Ovary (tissue), 9 donors: Measurements from ENCODE around the gene MFAP5. TPM values are rescaled to one million over a fixed set of nuclear protein-coding genes. Genes with fewer than 3 reads are reported as not detected.

Experiments used
- DNase-seq, 5 donors: peaks; one replicate each; pipeline ENCODE4 v3.0.0-alpha.2; 2019 to 2020
- H3K27ac ChIP-seq, 2 donors: fragments of 200-600 bp; one replicate each; pipeline versions ENCODE4 v1.5.1 to v1.8.0; 2019 to 2022
- H3K27me3 ChIP-seq: fragments of 200-600 bp; one replicate; pipeline ENCODE4 v1.8.0; 2022
- H3K36me3 ChIP-seq: fragments of 200-600 bp; sonication (generic); one replicate; pipeline ENCODE4 v1.5.1; 2019
- H3K4me1 ChIP-seq: one replicate; pipeline ENCODE4 v1.8.1; 2013; ENCODE audit warnings: mild to moderate bottlenecking, moderate library complexity; ENCODE audit not compliant: insufficient read depth
- H3K4me3 ChIP-seq: fragments of 200-600 bp; sonication (generic); one replicate; pipeline ENCODE4 v1.5.1; 2017
- H3K9me3 ChIP-seq, 2 donors: fragments of 200-600 bp in 1 of 2; sonication (generic) in 1 of 2; one replicate each; pipeline versions ENCODE4 v1.5.1 to v1.8.1; 2013 to 2019; ENCODE audit warnings: mild to moderate bottlenecking in 1 of 2, moderate library complexity in 1 of 2
- EP300 ChIP-seq: sonication (generic); formaldehyde crosslinking; IDR thresholded peaks from one replicate; pipeline ENCODE4 v1.6.1; 2017; ENCODE audit warnings: antibody characterized with exemption
- POLR2A ChIP-seq: fragments of 450-650 bp; IDR thresholded peaks from one replicate; pipeline ENCODE4 v1.6.1; 2017; ENCODE audit warnings: antibody characterized with exemption, mild to moderate bottlenecking, moderate library complexity
- WGBS, 3 donors: extraction: QIAGEN DNeasy Blood & Tissue Kit in 1 of 3; methylation state at CpG; one replicate each; pipeline versions ENCODE4 v1.1.5 to v1.1.7; 2013 to 2017; 5-methylcytosine and 5-hydroxymethylcytosine counted together
- intact Hi-C, 4 donors: fragments of 100-400 bp; cut with DNase I; formaldehyde crosslinking; loops; one replicate each; pipeline versions ENCODE4 v1.11.0 to v1.15.1; 2022 to 2023
- polyA plus RNA-seq, 2 donors: library from polyadenylated mRNA; stranded (reverse); fragments of 200-250 nt in 1 of 2; fragments of 350-450 nt in 1 of 2; fragmentation: Illumina TruSeq in 1 of 2; extraction: RNeasy Lipid Tissue Mini Kit (QIAGEN cat#74804) in 1 of 2; gene quantifications; one replicate each; pipeline ENCODE4 v1.2.3, GENCODE V29; 2013 to 2014
- total RNA-seq, 7 donors: library from RNA; depleted of rRNA in 2 of 7; stranded (reverse); fragments of >200 nt in 2 of 7; fragmentation: NEBNext Ultra II Directional in 3 of 7; extraction: Animal tissue kit (Norgen Biotek cat#: 25700) in 3 of 7; gene quantifications; one replicate each; pipeline versions ENCODE4 v1.1.0 to v1.2.4, GENCODE V29; 2016 to 2023
- TF ChIP-seq, protein P1 (sequence below), 3 donors: fragments of 450-650 bp in 2 of 3; fragments of 200-600 bp in 1 of 3; IDR thresholded peaks; one replicate each; pipeline versions ENCODE4 v1.5.1 to v1.8.0; 2016 to 2022; ENCODE audit warnings: antibody characterized with exemption in 3 of 3, mild to moderate bottlenecking in 1 of 3
- donor health status: DM: no; HTN: no; CAD: no; lungs with moderate emphysema.
- donor health status: DM: no; HTN: no; CAD: no.
- donor health status: Bipolar disorder and iron deficiency.
- donor health status: DM: yes; HTN: yes; CAD: no.
- donor health status: DM: no; HTN: no; CAD: no.
- donor health status: DM: yes; HTN: yes; CAD: no.

Gene MFAP5
- total and polyA plus RNA-seq, 9 donors, result 0.35 to 106 (median 0.72) TPM; not detected in 2

DNA sequence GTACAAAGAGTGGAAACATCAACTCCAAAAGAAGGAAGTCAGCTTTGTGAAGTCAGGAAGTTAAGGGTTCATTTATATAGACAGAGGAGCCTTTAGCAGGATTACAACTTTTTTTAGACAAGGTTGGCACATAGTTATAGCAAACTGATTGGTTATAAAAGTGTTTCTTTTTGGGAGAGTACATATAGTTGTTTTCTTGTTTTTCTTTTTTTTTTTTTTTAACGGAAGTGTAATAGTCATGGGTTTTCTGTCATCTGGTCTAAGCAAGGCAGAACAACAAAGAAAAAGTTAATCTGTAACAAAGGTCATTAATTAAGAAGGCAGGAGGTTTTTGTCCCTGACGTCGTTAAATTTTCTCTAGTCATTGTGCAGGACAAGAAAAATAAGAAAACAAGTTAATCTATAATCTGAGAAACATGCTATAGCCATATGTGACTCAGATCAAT is 13.0 kb upstream of the MFAP5 start:
- H3K4me1 ChIP-seq, result no peaks in the 10 kb centered on the region
- H3K27me3 ChIP-seq, result no peaks in the 10 kb centered on the region
- 6 to 33% (median 16%) methylated on average over 3 of the region's 3 CpGs for WGBS, 3 donors
- no peak for DNase-seq
- TF ChIP-seq, protein P1, sequence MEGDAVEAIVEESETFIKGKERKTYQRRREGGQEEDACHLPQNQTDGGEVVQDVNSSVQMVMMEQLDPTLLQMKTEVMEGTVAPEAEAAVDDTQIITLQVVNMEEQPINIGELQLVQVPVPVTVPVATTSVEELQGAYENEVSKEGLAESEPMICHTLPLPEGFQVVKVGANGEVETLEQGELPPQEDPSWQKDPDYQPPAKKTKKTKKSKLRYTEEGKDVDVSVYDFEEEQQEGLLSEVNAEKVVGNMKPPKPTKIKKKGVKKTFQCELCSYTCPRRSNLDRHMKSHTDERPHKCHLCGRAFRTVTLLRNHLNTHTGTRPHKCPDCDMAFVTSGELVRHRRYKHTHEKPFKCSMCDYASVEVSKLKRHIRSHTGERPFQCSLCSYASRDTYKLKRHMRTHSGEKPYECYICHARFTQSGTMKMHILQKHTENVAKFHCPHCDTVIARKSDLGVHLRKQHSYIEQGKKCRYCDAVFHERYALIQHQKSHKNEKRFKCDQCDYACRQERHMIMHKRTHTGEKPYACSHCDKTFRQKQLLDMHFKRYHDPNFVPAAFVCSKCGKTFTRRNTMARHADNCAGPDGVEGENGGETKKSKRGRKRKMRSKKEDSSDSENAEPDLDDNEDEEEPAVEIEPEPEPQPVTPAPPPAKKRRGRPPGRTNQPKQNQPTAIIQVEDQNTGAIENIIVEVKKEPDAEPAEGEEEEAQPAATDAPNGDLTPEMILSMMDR (IDR thresholded peaks at IDR 0.05), result no peak
- TF ChIP-seq EP300 (no peak), POLR2A (no peak)
- no peak overlapping the region for H3K4me3 ChIP-seq
- no peaks in the 10 kb centered on the region for H3K9me3 ChIP-seq
- H3K27ac ChIP-seq, result no peak overlapping the region
- intact Hi-C loops, result loop anchor here in 3 of 4 donors (5.0 to 10.0 kb wide), 3 partner anchors 149 to 369 kb away; partner anchors contain the start of gene A2ML1 (in 1 of the 3)
- H3K36me3 ChIP-seq, result no peaks in the 10 kb centered on the region

DNA sequence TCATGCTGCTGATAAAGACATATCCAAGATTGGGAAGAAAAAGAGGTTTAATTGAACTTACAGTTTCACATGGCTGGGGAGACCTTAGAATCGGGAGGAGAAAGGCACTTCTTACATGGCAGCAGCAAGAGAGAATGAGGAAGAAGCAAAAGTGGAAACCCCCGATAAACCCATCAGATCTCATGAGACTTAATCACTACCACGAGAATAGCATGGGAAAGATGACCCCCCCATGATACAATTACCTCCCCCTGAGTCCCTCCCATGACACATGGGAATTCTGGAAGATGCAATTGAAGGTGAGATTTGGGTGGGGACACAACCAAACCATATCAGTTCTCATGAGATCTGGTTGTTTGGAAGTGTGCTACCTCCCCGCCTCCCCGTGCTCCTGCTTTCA is 9.8 kb upstream of the MFAP5 start:
- H3K36me3 ChIP-seq, result no peaks in the 10 kb centered on the region
- no peaks in the 10 kb centered on the region for H3K27me3 ChIP-seq
- 86 to 96% (median 89%) methylated on average over 5 of the region's 5 CpGs for whole genome bisulfite sequencing, 3 donors
- TF ChIP-seq POLR2A (no peak), EP300 (no peak)
- DNase-seq, result no peak
- intact Hi-C loops, result loop anchor here in 2 of 4 donors (10.0 kb wide), 2 partner anchors 152 to 372 kb away; partner anchors contain the start of gene A2ML1 (in 1 of the 2)
- no peak overlapping the region for H3K4me3 ChIP-seq
- no peaks in the 10 kb centered on the region for H3K9me3 ChIP-seq
- no peaks in the 10 kb centered on the region for H3K4me1 ChIP-seq
- H3K27ac ChIP-seq, result no peak overlapping the region

DNA sequence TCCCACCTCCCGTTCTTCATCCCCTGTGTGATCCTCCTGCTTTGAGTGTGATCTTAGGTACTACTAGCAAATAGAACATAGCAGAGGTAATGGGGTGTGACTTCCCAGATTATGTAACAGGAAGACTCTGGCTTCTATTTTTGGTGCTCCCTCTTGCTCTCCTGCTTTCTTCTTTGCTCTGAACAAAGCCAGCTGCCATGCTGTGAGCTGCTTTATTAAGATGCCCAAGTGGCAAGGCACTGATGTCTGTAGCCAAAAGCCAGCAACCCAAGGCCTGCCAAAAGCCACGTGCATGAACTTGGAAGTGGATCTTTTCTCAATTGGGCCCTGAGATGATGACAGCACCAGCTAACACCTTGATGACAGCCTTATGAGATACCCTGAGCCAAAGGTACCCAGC is 5.8 kb upstream of the MFAP5 start:
- H3K27ac ChIP-seq, result no peak overlapping the region
- WGBS, 3 donors, result 71 to 77% (median 76%) methylated on average over 2 of the region's 2 CpGs
- no peaks in the 10 kb centered on the region for H3K36me3 ChIP-seq
- no peaks in the 10 kb centered on the region for H3K4me1 ChIP-seq
- no peak overlapping the region for H3K4me3 ChIP-seq
- intact Hi-C loops, result no loop called here
- H3K9me3 ChIP-seq, result no peaks in the 10 kb centered on the region
- TF ChIP-seq EP300, result no peak
- TF ChIP-seq, protein P1 (IDR thresholded peaks at IDR 0.05), result no peak
- TF ChIP-seq POLR2A, result no peak
- no peaks in the 10 kb centered on the region for H3K27me3 ChIP-seq
- no peak for DNase-seq

- WGBS, 3 donors, result 58 to 69% (median 66%) methylated on average over 2 of the region's 2 CpGs
- H3K27ac ChIP-seq, result no peak overlapping the region
- no peak for DNase-seq
- intact Hi-C loops, result no loop called here
- H3K4me1 ChIP-seq, result no peaks in the 10 kb centered on the region
- TF ChIP-seq, protein P1 (IDR thresholded peaks at IDR 0.05), result no peak
- no peak for TF ChIP-seq EP300
- TF ChIP-seq POLR2A, result no peak
- no peaks in the 10 kb centered on the region for H3K36me3 ChIP-seq
- no peak overlapping the region for H3K4me3 ChIP-seq
- H3K27me3 ChIP-seq, result no peaks in the 10 kb centered on the region
- H3K9me3 ChIP-seq, result no peaks in the 10 kb centered on the region
Measured at GRCh38 chr12:8667270-8667669, 4.6 kb upstream of the MFAP5 start.

- DNase-seq, result no peak
- no peaks in the 10 kb centered on the region for H3K36me3 ChIP-seq
- H3K4me3 ChIP-seq, result no peak overlapping the region
- no peaks in the 10 kb centered on the region for H3K9me3 ChIP-seq
- H3K27me3 ChIP-seq, result no peaks in the 10 kb centered on the region
- intact Hi-C loops, result no loop called here
- WGBS, 3 donors, result 66 to 82% (median 79%) methylated on average over 4 of the region's 4 CpGs
- TF ChIP-seq, protein P1 (IDR thresholded peaks at IDR 0.05), result no peak
- TF ChIP-seq EP300 (no peak), POLR2A (no peak)
- H3K27ac ChIP-seq, result no peak overlapping the region
- no peaks in the 10 kb centered on the region for H3K4me1 ChIP-seq
Measured at GRCh38 chr12:8665759-8666158, 3.1 kb upstream of the MFAP5 start.
